ENCODE data around the gene PNISR.

The PNISR gene

GRCh38 chr6:99349171-99350141, 75.7 kb downstream of the PNISR start, which contains the start of gene FAXC:
Gene FAXC, minus strand, starts transcription at chr6:99349674. Its CDS starts 302 bp downstream, at chr6:99349372.
- TF ChIP-seq TCF12 (IDR thresholded peaks at IDR 0.05; ENCODE audit: low read depth) (no peak), FOXM1 (IDR thresholded peaks at IDR 0.05; ENCODE audit: borderline replicate concordance, low read depth) (no peak), MAX (IDR thresholded peaks at IDR 0.05) (peak; percentile 39; the same call in 1 of the 2 replicates), ZBTB7A (IDR thresholded peaks at IDR 0.05; ENCODE audit: low read depth) (peak; percentile 11; the same call in 1 of the 2 replicates), YY1 (IDR thresholded peaks at IDR 0.05; ENCODE audit: low read depth) (no peak), REST (IDR thresholded peaks at IDR 0.05; ENCODE audit: low read depth) (no peak), CEBPB (IDR thresholded peaks at IDR 0.05) (no peak), RAD21 (IDR thresholded peaks at IDR 0.05; ENCODE audit: low read depth) (peak; percentile 32; the same call in 1 of the 2 replicates), EGR1 (IDR thresholded peaks at IDR 0.05) (peak; percentile 37)

- TF ChIP-seq USF1 (IDR thresholded peaks at IDR 0.05) (no peak), EGR1 (IDR thresholded peaks at IDR 0.05) (no peak), TAF1 (IDR thresholded peaks at IDR 0.05; ENCODE audit: low read depth) (no peak)
Measured at GRCh38 chr6:99348288-99349170, 76.6 kb downstream of the PNISR start.

All from Ishikawa (cell line).